ENCODE measurements around the gene PNKD.

GRCh38 chr2:218328294-218328693, 58.0 kb downstream of the PNKD start:
- TF ChIP-seq POLR2AphosphoS5 (IDR thresholded peaks at IDR 0.05; ENCODE audit: low read depth) (no peak), CTCF (conservative IDR thresholded peaks at IDR 0.05; ENCODE audit: low read depth in 2 of 2) (no peak)
